Uterus (tissue), 4 donors: ENCODE results near the gene KLK12. TPM values are rescaled to one million over a fixed set of nuclear protein-coding genes. Genes with fewer than 3 reads are reported as not detected.

Experiments used
- DNase-seq, 2 donors: peaks; one replicate each; pipeline ENCODE4 v3.0.0-alpha.2; 2019 to 2020
- H3K27ac ChIP-seq, 2 donors: fragments of 200-600 bp; sonication (generic); 1 replicate in 1 of 2; 2 replicates in 1 of 2; pipeline ENCODE4 v1.5.1; 2016 to 2018
- H3K27me3 ChIP-seq, 2 donors: fragments of 200-600 bp; sonication (generic); one replicate each; pipeline ENCODE4 v1.5.1; 2018 to 2019; ENCODE audit warnings: control low read depth in 1 of 2
- H3K36me3 ChIP-seq, 2 donors: fragments of 200-600 bp; sonication (generic); one replicate each; pipeline ENCODE4 v1.5.1; 2019; ENCODE audit warnings: control low read depth in 1 of 2
- H3K4me1 ChIP-seq, 2 donors: fragments of 200-600 bp; sonication (generic); one replicate each; pipeline ENCODE4 v1.5.1; 2018 to 2019; ENCODE audit warnings: control low read depth in 1 of 2
- H3K4me3 ChIP-seq, 2 donors: fragments of 200-600 bp; sonication (generic); 1 replicate in 1 of 2; 2 replicates in 1 of 2; pipeline ENCODE4 v1.5.1; 2018 to 2019; ENCODE audit warnings: mild to moderate bottlenecking in 1 of 2
- H3K9me3 ChIP-seq, 2 donors: fragments of 200-600 bp; sonication (generic); one replicate each; pipeline ENCODE4 v1.5.1; 2019; ENCODE audit warnings: control low read depth in 1 of 2
- POLR2A ChIP-seq, 2 donors: fragments of 450-650 bp; IDR thresholded peaks; one replicate each; pipeline ENCODE4 v1.6.1; 2016; ENCODE audit warnings: antibody characterized with exemption in 2 of 2, mild to moderate bottlenecking in 1 of 2, moderate library complexity in 1 of 2
- intact Hi-C: fragments of 100-400 bp; cut with DNase I; formaldehyde crosslinking; loops from one replicate; pipeline ENCODE4 v1.15.1; 2023; ENCODE audit warnings: low total_unique reads
- total RNA-seq, 4 donors: library from RNA; depleted of rRNA in 3 of 4; stranded (reverse); fragments of >200 nt in 3 of 4; gene quantifications; one replicate each; pipeline versions ENCODE4 v1.1.0 to v1.2.4, GENCODE V29; 2014 to 2023
- TF ChIP-seq, protein P1 (sequence below), 4 experiments: fragments of 200-600 bp in 2 of 4; fragments of 450-650 bp in 2 of 4; sonication (generic) in 2 of 4; IDR thresholded peaks; one replicate each; pipeline ENCODE4 v1.5.1; 2016 to 2019; ENCODE audit warnings: antibody characterized with exemption in 4 of 4, mild to moderate bottlenecking in 2 of 4, moderate library complexity in 1 of 4
- donor health status: DM: yes; HTN: yes; CAD: no.

Gene KLK12
- total RNA-seq, 4 donors from 2014 or later, result not detected

DNA sequence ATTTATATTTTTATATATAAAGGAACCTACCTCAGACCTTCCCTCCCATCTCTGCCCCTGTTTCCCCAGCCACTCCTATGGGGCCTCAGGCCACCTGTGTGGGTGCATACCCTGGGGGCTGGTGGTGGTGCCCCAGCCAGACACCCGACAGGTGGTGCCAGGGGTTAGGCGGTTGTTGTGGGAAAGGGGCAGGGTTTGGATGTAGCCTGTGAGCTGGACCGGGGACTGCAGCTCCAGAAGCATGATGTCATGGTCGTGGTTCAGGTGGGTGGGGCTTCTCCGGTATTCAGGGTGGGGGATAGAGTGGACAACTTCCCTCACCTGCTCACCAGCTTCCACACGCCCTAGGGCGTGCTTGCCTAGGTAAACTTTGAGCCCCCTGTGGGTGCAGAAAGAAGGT lies 24.9 kb upstream of the KLK12 start:
- H3K4me1 ChIP-seq, result peaks cover 0 to under 1% of the 10 kb centered on the region in 2 donors
- no peaks in the 10 kb centered on the region for H3K27me3 ChIP-seq
- intact Hi-C loops, result no loop called here
- TF ChIP-seq POLR2A (IDR thresholded peaks at IDR 0.05), result no peak
- TF ChIP-seq, protein P1, sequence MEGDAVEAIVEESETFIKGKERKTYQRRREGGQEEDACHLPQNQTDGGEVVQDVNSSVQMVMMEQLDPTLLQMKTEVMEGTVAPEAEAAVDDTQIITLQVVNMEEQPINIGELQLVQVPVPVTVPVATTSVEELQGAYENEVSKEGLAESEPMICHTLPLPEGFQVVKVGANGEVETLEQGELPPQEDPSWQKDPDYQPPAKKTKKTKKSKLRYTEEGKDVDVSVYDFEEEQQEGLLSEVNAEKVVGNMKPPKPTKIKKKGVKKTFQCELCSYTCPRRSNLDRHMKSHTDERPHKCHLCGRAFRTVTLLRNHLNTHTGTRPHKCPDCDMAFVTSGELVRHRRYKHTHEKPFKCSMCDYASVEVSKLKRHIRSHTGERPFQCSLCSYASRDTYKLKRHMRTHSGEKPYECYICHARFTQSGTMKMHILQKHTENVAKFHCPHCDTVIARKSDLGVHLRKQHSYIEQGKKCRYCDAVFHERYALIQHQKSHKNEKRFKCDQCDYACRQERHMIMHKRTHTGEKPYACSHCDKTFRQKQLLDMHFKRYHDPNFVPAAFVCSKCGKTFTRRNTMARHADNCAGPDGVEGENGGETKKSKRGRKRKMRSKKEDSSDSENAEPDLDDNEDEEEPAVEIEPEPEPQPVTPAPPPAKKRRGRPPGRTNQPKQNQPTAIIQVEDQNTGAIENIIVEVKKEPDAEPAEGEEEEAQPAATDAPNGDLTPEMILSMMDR (IDR thresholded peaks at IDR 0.05), result no peak
- H3K4me3 ChIP-seq, result no peak overlapping the region
- DNase-seq, result no peak
- H3K9me3 ChIP-seq, result no peaks in the 10 kb centered on the region
- no peaks in the 10 kb centered on the region for H3K36me3 ChIP-seq
- no peak overlapping the region for H3K27ac ChIP-seq

DNA sequence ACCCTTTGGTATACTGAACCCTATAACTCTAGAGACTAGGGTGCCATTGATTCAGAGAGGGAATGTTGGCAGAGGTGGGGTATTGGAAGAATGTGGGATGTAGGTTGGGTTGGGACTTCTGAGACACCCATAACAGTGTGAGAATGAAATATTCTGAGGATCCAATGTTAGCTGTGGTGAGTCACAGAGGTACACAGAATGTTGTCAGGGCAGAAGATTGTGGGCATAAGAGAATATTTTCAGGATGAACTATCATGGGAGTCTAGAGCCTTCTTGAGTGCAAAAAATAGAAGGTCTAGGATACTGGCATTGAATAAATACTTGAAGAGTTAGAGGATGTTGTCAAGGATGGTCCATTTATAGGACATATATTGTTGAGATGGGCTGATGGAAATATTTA lies 21.1 kb upstream of the KLK12 start:
- TF ChIP-seq, protein P1 (IDR thresholded peaks at IDR 0.05), result no peak
- TF ChIP-seq POLR2A (IDR thresholded peaks at IDR 0.05), result no peak
- no peak for DNase-seq
- Histone ChIP-seq H3K27me3 (no peaks in the 10 kb centered on the region), H3K4me3 (no peak overlapping the region), H3K9me3 (no peaks in the 10 kb centered on the region), H3K27ac (no peak overlapping the region), H3K36me3 (no peaks in the 10 kb centered on the region), H3K4me1 (no peaks in the 10 kb centered on the region)
- intact Hi-C loops, result no loop called here

DNA sequence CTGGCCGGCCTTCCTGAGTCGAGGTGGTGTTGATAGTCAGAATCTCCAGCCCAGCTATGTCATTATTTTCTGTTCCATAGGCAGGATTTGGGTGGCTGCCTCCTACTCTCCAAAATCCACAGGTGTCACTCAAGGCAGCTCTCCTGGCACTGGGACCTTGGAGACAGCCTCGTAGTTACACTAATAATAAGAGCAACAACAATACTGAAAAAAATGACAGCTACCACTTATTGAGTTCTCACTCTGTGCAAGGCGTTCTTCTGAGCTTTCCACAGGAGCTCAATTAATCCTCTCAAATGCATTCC lies 12.2 kb upstream of the KLK12 start:
- DNase-seq, result no peak
- H3K27me3 ChIP-seq, result no peaks in the 10 kb centered on the region
- no peaks in the 10 kb centered on the region for H3K9me3 ChIP-seq
- H3K4me3 ChIP-seq, result no peak overlapping the region
- no peak overlapping the region for H3K27ac ChIP-seq
- intact Hi-C loops, result no loop called here
- no peak for TF ChIP-seq POLR2A (IDR thresholded peaks at IDR 0.05)
- TF ChIP-seq, protein P1 (IDR thresholded peaks at IDR 0.05), result no peak
- H3K36me3 ChIP-seq, result no peaks in the 10 kb centered on the region
- H3K4me1 ChIP-seq, result no peaks in the 10 kb centered on the region

DNA sequence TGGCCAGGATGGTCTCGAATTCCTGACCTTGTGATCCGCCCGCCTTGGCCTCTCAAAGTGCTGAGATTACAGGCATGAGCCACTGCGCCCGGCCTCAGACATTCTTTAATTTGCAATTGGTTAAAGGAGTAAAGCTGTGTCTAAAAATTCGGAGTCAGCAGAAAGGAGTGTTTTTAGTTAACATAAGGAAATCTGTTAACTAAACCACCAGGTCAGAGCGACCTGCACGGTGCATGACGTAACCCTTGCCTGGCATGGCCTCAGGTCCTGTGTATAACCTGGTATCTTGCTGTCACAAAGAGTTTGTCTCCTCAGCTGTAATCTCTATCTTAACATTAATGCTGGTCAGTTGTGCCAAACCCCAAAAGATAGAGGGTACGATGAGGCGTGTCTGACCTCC lies 9.5 kb upstream of the KLK12 start:
- Histone ChIP-seq H3K9me3 (no peaks in the 10 kb centered on the region), H3K27me3 (no peaks in the 10 kb centered on the region), H3K36me3 (no peaks in the 10 kb centered on the region), H3K27ac (no peak overlapping the region), H3K4me1 (no peaks in the 10 kb centered on the region), H3K4me3 (no peak overlapping the region)
- TF ChIP-seq, protein P1 (IDR thresholded peaks at IDR 0.05), result no peak
- TF ChIP-seq POLR2A (IDR thresholded peaks at IDR 0.05), result no peak
- DNase-seq, result peak in 1 of 2 donors; percentile 37
- intact Hi-C loops, result no loop called here

DNA sequence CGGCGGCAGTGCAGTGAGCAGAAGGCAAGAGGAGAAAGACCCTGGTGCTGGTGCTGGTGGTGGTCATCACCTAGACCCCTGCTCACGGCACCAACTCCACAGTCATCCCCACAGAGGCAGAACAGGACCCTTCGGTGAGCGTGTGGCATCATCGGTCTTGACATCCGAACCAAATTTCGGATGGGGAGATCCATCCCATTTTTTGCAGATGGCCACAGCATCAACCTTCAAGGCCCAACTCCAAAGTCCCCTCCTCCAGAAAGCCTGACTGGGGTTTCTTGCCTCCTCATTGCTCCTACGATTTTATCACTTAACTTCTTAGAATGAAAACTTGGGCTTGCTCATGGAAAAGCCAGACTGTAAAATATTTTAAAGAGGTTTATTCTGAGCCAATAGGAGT lies 8.7 kb upstream of the KLK12 start:
- intact Hi-C loops, result no loop called here
- Histone ChIP-seq H3K36me3 (no peaks in the 10 kb centered on the region), H3K27ac (no peak overlapping the region), H3K9me3 (no peaks in the 10 kb centered on the region), H3K4me1 (no peaks in the 10 kb centered on the region), H3K4me3 (no peak overlapping the region), H3K27me3 (no peaks in the 10 kb centered on the region)
- DNase-seq, result no peak
- TF ChIP-seq, protein P1 (IDR thresholded peaks at IDR 0.05), result no peak
- TF ChIP-seq POLR2A (IDR thresholded peaks at IDR 0.05), result no peak
